AG04450 (cell line): ENCODE results near the gene STRAP. TPM values are rescaled to one million over a fixed set of nuclear protein-coding genes. Genes with fewer than 3 reads are reported as not detected.

Experiments
- CTCF ChIA-PET: fragments of 300-600, 350-600 bp; formaldehyde crosslinking; extraction: SDS; loops from one replicate; lab custom pipeline; 2022; ENCODE audit warnings: antibody characterized with exemption, inconsistent platforms; lab: Charles Lee
- POLR2A ChIA-PET: fragments of 350-600 bp; formaldehyde crosslinking; extraction: SDS; loops from one replicate; lab custom pipeline; 2021; ENCODE audit warnings: antibody characterized with exemption, inconsistent platforms; lab: Yijun Ruan, JAX
- DNase-seq: peaks from one replicate; pipeline ENCODE4 v3.0.0-alpha.2; 2011; ENCODE audit warnings: low read depth, low spot score
- H3K27ac ChIP-seq: one replicate; pipeline ENCODE4 v1.5.1; 2012; ENCODE audit warnings: low read depth, low read length, control low read depth
- H3K27me3 ChIP-seq: one replicate; pipeline ENCODE4 v1.6.0; 2012; ENCODE audit warnings: low read length; ENCODE audit not compliant: control insufficient read depth, insufficient read depth
- H3K4me3 ChIP-seq: 2 replicates; pipeline ENCODE4 v1.5.1; 2011; ENCODE audit warnings: mild to moderate bottlenecking, low read depth, low read length, control low read depth
- H3K9me3 ChIP-seq: 2 replicates; pipeline ENCODE4 v1.5.1; 2012; ENCODE audit warnings: low read length; ENCODE audit not compliant: control insufficient read depth, insufficient read depth
- CTCF ChIP-seq: IDR thresholded peaks from 2 replicates; pipeline ENCODE4 v1.5.1; 2011; ENCODE audit warnings: low read depth, low read length, control low read depth, inconsistent platforms
- polyA plus RNA-seq: library from polyadenylated mRNA; depleted of rRNA; stranded (reverse); fragments of >200 nt; gene quantifications from 2 replicates; pipeline ENCODE4 v1.2.3, GENCODE V29; 2011

STRAP gene
- polyA plus RNA-seq, 1 experiment = 180 TPM

- Histone ChIP-seq H3K27me3 (no peaks in the 10 kb centered on the region), H3K9me3 (no peaks in the 10 kb centered on the region), H3K27ac (no peak overlapping the region), H3K4me3 (no peak overlapping the region)
- ChIA-PET POLR2A (no interaction called here), CTCF (no interaction called here)
- no peak for TF ChIP-seq CTCF
- no peak for DNase-seq
Observed at GRCh38 chr12:15931590-15932053, 49.4 kb downstream of the STRAP start.

- no peak for DNase-seq
- H3K27ac ChIP-seq = no peak overlapping the region
- H3K9me3 ChIP-seq = no peaks in the 10 kb centered on the region
- ChIA-PET POLR2A (no interaction called here), CTCF (no interaction called here)
- no peak overlapping the region for H3K4me3 ChIP-seq
- no peak for TF ChIP-seq CTCF
- no peaks in the 10 kb centered on the region for H3K27me3 ChIP-seq
Observed at GRCh38 chr12:15932327-15932726, 50.1 kb downstream of the STRAP start.

GRCh38 chr12:15932971-15933370 lies 50.8 kb downstream of the STRAP start:
- no peak for DNase-seq
- H3K9me3 ChIP-seq = no peaks in the 10 kb centered on the region
- H3K4me3 ChIP-seq = no peak overlapping the region
- no peak overlapping the region for H3K27ac ChIP-seq
- H3K27me3 ChIP-seq = no peaks in the 10 kb centered on the region
- ChIA-PET POLR2A (no interaction called here), CTCF (no interaction called here)
- TF ChIP-seq CTCF = no peak

- Histone ChIP-seq H3K27ac (no peak overlapping the region), H3K9me3 (no peaks in the 10 kb centered on the region), H3K27me3 (no peaks in the 10 kb centered on the region), H3K4me3 (no peak overlapping the region)
- TF ChIP-seq CTCF = no peak
- DNase-seq = no peak
- CTCF ChIA-PET = no interaction called here
- POLR2A ChIA-PET = no interaction called here
Observed at GRCh38 chr12:15933751-15934150, 51.6 kb downstream of the STRAP start.

- no peak for TF ChIP-seq CTCF
- Histone ChIP-seq H3K27ac (no peak overlapping the region), H3K27me3 (no peaks in the 10 kb centered on the region), H3K9me3 (peaks cover 3% of the 10 kb centered on the region; the same call in 1 of the 2 replicates), H3K4me3 (no peak overlapping the region)
- CTCF ChIA-PET = interaction anchor here (0.7 kb wide), 1 partner anchor 210 kb away, joined by 3 read pairs; no protein-coding TSS in a partner anchor
- POLR2A ChIA-PET = no interaction called here
- no peak for DNase-seq
Observed at GRCh38 chr12:15936751-15937150, 54.6 kb downstream of the STRAP start.
